Umbilical cord (tissue), 2 donors: ENCODE results near the gene CMSS1. TPM values are rescaled to one million over a fixed set of nuclear protein-coding genes. Genes with fewer than 3 reads are reported as not detected.

Experiments used
- DNase-seq: peaks from one replicate; pipeline ENCODE4 v3.0.0-alpha.2; 2015; ENCODE audit warnings: low spot score
- total RNA-seq: library from RNA; depleted of rRNA; stranded (reverse); fragments of >200 nt; gene quantifications from one replicate; pipeline ENCODE4 v1.2.3, GENCODE V29; 2014; ENCODE audit warnings: low replicate concordance; ENCODE audit not compliant: insufficient read depth

CMSS1 gene
- total RNA-seq, 1 donor from 2014 or later, result 13.7 TPM

DNA sequence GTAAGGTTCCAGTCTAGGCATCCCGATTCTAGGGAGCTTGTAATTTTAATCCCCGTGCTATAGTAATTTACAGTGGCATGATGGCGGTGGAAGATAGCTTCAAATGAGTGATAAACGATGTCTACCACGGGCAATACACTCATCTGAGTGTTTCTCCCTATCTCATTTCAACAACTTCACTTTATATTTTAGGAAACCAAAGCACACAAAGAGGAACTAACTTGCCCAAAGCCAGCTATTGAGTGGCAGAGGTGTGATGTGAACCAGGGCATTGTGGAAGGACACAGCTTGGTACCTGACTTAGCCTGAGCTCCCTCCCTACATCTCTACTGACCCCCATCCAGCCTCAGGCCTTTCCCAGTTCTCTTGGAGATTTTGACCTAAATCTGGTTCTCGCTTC lies 313.6 kb downstream of the CMSS1 start:
- no peak for DNase-seq

DNA sequence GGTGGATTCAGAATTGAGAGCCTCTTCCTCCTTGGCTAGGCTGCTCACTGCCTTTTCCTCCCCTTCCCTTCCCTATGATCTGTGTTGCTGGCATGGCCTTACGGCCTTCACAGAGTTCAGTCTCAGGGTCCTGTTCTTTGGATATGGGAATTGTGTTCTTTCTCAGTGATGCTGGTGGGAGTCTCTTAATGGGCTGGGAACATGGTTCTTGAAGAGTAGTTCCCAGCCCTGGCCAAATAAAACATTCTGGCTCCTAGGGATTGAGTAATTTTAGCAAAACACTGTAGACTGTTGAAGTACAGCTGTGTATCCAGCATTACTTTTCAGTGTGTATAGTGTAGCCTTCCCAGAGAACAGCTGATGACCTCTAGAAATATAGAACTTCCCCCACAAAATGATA lies 319.3 kb downstream of the CMSS1 start:
- DNase-seq, result no peak

DNA sequence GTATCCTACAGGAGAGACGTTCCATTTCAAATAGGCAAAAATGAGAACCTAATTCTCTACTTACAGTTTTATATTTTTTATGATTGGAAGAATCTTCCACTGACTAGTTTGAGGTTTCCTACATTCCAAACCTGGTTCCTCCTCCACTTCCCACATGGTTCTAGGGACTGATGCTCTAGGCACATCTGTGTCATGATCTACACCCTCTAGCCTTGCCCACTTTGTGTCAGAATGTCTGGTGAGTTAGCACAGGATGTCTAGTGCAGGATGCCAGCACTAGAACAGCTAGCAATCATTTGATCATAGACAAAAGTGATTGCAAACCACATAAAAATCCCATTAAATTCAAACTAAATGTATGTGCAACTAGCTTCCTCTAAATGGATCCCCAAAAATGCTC lies 323.3 kb downstream of the CMSS1 start:
- no peak for DNase-seq

DNA sequence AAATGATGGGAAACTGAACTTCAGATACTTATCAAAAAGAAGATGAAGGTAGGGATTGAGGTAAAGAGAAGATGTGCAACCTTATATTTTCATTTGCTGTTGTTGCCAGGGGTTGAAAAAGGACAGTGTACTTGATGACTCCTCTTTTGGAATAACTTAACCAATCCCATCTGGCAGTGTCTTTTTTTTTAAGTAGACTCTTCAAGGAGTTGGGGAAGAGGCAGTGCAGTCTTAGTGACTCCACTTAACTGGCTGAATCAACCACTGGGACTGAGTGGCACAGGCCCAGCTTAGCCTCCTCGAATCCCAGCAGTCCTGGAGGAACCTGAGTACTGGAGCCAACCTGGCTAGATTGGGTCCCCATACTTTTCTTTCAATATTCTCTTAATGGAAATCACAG lies 323.9 kb downstream of the CMSS1 start:
- DNase-seq, result no peak

DNA sequence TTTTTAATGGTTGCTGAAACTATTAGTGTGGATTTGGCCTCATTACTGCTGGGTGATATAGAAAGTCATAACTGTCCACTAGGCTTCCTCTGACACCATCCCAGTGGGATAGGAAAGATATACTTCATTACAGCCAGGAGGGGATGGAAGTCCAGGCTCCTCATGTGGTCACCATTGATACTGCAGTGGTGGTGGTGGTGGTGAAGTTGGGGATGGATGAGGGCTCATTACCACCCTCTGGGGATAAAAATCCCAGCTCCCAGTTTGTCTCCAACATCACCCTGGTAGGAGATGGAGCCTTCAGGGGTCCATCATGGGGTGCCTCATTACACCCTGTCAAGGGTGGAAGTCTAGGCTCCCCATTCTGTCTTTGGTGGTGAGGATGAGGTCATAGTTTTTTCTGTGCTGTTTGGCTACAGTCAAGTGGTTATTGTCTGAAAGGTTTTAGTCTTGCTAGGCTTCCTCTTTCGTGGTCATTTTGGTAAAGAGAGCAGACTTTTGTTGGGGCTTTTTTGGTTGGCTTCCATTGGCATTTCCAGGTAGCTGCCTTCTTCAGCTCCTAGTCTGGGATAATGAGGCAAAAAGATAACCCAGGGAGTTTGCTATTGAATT lies 326.7 kb downstream of the CMSS1 start:
- DNase-seq, result no peak

DNA sequence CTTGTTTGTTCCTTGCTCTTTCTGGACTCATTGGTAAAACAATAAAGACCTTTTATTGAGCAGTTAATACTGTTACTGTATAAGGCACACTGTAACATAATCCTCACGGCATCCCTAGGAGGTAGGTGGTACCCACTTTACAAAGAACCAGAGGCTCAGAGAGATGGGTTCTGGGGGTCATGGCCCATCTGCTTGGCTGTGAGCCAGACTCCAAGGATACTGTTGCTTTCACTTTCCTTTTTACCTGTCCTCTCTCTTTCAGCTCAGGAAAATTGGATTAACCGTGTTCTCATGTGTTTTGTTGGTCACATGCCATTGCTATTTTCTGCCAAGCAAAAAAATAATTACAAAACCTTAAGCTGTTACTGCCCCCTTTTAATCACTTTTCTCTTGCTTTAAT lies 331.5 kb downstream of the CMSS1 start:
- DNase-seq, result no peak

DNA sequence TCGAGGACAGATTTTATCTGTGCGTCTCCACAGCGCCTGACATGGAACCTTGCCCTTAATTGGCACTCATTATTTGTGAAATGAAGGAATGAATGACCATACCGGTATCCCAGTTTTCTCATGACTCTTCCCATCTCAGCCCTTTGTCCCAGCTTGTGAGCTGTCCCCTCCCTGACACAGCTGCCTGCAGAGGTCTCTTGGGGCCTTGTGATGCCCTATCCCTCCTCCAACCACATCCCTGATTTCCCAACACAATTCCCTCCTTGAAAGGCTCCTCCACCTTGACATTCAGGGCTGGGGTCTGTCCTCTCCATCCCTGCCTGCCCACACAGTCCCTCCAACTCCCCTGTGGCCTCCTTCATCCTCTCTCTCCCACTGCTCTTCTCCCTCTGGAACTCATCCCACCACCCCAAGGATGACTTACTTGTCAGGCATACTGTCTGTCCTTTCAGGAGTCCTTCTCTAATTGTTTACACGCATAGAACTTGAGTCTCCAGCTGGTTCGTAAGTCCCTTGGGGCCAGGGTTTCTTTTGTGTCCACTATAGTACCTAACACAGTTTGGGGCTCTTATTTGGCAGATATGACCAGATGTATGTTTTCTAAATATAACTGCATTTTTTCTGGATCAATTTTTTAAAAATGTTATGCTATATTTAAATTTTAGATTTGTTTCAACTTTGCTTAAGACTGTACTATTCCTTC lies 332.2 kb downstream of the CMSS1 start:
- no peak for DNase-seq

DNA sequence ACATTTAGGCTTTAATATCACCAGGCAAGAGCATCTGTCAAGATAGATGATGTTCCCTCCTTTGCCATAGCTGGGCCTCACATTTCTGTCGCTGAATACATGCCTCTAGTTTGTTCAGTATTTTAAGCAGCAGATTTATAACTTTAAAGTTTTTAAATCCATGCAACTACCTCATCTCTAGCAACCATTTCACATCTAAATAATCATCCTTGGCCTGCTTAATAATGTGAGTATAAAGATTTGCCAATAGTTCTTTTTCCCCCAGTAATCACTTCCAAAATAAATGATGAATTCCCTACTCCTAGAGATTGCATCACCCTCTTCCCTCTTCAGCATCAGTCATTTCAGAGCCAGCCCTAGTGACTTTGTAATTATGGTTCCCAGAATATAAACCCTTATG lies 332.8 kb downstream of the CMSS1 start:
- peak; percentile 55 for DNase-seq

DNA sequence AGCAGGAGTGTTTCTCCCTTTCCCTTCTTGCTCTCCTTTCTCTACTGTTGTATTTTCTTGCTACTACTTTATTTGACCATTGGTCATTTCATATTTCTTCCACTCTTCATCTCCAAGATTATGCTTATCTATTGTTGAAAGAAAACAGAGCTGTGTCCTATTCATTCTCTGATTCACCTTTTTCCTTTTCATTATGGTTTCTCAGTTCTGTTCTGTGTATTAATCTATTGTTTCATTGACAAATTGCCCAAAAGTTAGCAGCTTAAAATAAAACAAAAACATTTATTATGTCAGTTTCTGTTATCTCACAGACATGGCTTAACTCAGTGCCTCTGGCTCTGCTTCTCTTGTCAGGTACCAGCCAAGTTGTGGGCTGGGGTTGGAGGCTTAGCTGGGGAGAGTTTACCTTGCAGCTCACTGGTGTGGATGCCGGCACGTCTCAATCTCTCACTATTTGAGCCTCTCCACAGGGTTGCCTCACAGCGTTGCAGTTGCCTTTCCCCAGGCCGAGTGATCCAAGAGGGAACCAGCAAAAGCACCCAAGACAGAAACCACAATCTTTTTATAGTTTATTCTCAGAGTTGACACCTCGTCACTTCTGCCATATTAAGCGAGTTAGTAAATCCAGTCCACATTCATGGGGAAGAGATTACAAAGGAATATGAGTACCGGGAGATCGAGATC lies 333.5 kb downstream of the CMSS1 start:
- DNase-seq, result peak; percentile 49

DNA sequence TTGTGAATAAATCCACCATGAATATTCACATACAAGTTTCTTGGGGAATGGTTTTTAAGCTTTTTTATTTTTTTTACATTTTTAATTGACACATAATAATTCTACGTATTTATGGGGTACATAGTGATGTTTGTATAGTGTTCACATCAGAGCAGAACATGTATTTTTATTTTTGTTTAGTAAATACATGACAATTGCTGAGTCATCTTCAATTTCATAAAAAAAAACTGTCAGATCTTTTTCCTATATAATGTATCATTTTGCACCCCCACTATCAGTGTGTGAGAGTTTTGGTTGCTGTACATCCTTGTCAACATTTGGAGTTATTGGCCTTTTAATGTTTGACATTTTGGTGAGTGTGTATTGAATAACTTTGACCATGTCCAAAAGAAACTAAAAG lies 336.5 kb downstream of the CMSS1 start:
- DNase-seq, result no peak

DNA sequence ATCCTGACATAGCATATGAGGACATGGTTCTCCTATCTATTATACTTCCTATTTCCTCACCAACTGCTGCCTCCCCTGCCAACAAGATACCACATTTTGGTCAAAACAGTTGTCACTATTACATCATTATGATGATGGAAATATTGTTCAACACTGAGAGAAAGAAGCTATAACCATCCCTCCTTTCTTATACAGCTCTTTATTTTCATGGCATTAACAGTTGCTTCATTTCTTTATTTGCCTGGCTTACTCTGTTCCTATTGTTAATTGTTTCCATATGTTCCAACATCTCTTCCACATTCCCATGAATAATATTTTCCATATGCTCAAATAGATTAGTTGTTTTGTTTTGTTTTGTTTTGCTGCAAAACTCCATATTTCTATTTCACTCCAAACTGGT lies 337.5 kb downstream of the CMSS1 start:
- DNase-seq, result no peak

DNA sequence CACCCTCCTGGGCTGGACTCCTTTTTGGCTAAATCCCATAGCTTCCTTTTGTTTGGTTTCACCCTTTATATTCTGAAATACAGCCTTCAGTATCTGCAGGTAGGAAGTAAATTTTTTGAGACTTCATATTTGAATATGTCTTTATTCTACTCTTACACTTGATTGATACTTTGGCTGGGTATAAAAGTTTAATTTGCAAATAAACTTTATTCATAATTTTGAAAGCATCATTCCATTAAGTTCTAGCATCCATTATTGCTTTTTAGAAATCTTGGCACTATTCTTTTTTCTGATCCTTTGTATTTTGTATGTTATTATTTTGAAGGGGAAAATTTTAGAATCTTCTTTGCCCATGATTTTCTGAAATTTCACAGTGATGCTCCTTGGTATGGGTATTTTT lies 337.9 kb downstream of the CMSS1 start:
- DNase-seq, result no peak

DNA sequence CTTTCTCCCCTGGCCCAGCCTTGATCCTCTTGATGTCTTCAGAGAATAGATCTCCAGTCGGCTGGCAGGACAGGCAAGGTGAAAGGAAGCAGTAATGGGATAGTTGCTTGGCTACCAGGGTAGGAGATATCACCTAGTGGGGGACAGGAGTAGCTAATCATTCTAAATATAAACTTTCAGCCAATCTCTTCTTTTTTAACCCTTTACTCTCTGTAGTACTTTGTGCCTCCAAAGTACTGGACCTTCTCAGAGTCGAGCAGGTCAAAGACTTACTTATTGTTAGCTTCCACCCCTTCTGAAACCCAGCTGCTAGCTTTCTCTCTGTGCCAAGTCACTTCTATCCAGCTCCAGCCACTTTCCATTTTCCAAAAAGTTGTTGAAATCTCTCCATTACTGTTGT lies 340.0 kb downstream of the CMSS1 start:
- DNase-seq, result no peak

DNA sequence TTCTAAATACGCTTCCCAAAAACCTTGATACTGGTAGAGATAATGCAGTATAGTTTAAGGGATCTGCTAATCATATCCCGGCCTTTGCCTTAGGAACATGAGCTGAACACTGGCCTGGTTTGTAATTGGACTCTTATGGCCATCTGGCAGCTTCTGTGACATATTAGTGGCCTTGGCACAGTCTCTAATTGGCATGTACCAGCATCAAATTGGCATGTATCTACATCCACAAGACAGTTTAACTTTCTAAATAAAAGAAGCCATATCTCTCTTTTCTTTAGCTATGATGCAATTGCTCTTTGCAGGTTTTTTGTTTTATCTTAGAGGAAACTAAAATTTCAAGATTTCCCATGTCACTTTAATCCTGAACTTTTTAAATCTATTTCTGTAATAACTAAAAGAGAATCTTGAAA lies 341.3 kb downstream of the CMSS1 start:
- no peak for DNase-seq

DNA sequence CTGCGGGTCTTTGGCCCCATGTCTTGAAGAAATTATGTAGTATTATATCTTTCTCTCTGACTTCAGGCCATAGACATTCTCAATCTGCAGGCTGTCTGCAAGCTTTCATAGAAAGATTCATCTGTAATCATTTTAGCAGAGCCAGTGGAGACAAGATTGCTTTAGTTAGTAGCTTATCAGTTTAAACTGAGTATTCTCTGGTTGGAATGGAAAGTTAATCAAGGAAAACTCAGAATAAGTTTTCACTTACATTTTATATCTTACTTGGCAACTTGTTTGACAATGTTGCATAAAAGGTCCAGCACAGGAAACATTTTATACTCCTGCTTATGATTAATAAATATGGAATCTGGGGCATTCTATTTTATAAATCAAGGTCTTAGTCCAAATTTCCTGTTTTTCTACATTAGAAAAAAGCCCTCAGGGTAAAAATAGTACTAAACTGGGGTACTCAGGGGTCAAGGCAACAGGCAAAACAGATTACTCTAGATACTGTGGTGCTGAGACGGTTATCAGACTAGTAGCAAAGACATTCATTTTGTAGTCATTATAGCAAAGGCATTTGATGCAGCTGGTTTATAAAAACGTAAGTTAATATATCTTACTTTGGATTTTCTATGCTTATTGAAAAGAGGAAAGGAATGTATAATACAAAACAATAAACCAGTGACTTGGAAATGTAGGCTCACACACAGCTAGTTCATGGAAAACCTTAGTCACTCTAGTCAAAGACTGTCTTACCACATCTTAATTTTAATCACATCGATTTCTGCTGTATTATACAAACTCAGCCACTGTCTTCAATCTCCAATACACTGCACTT lies 341.9 kb downstream of the CMSS1 start:
- peak; percentile 88 for DNase-seq

DNA sequence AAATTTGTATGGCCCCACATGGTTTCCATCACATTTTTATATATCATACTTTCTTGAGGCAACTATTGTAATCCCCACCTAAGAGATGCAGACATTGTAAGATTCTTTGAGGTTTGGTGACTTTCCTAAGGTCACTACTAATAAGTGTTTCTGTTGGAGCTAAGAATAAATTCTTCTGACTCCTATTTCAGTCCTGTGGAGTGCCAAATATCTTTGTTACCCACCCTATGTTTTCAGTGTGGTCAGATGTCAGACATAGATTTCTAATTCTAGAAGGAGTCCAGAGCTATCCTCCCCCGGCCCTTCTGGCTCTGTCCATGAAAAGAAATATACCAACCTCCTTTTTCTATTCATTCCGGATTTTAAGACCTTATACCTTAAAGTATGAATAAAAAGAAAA lies 342.9 kb downstream of the CMSS1 start:
- DNase-seq, result no peak

DNA sequence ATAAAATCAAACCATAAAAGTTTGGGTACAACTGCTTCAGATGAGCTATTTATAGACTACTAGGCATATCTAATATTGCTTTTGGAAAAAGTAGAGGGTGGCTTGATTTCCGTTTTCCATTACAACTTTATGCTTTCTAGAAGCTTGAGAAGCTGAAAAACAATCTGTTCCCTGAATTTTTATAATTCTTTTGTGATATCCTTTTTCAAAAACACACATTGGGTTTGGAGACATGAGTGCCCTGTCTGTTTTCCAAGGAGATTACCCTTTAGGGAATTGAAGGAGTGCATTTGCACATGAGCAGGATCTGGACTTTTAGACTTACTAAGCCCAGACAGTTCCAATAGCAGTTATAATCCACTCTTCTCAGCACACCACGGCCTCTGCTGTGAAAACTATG lies 346.1 kb downstream of the CMSS1 start:
- DNase-seq, result peak; percentile 65

DNA sequence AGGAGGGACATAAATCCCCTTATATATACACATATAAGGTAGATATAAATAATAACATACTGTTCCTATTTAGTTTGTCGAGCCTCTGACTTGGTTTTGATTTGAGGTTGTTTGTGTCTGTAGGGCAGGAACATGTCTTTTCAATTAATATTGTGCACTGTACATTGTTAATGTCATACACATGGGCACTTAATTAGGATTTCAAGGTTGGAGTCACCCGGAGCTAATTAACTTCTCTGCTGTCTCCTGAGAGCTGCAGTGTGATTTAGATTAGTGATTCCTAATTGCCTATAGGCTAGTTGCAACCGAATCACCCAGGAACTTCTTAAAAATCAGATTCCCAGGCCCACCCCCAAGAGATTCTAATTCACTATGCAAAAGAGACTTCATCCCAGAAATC lies 347.1 kb downstream of the CMSS1 start:
- no peak for DNase-seq

DNA sequence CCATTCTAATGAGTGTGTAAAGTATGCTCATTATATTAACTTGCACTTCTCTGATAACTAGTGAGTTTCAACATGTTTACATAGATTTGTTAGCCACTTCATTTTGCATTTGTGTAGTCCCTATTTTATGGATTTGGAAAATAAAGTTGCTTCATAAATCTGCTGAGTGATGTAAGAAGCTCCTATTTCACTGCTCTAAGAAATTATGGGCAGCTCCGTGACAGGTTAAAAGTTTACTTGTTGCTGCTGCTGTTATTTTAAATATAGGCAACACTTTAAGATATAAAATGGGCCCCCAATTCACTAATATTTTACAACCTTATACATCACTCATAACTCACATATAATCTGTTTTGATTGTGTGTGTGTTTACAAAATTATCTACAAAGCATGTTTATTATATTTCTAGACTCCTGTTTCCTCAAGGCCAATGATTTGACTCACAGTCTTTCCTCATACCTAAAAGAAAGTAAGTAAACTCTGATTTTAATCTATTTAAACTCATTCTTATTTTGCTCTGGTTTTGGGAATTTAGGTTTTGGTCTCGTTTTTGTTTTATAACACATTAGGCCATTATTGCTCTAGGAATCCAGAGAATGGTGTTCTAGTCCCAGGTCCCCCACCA lies 348.4 kb downstream of the CMSS1 start:
- no peak for DNase-seq

DNA sequence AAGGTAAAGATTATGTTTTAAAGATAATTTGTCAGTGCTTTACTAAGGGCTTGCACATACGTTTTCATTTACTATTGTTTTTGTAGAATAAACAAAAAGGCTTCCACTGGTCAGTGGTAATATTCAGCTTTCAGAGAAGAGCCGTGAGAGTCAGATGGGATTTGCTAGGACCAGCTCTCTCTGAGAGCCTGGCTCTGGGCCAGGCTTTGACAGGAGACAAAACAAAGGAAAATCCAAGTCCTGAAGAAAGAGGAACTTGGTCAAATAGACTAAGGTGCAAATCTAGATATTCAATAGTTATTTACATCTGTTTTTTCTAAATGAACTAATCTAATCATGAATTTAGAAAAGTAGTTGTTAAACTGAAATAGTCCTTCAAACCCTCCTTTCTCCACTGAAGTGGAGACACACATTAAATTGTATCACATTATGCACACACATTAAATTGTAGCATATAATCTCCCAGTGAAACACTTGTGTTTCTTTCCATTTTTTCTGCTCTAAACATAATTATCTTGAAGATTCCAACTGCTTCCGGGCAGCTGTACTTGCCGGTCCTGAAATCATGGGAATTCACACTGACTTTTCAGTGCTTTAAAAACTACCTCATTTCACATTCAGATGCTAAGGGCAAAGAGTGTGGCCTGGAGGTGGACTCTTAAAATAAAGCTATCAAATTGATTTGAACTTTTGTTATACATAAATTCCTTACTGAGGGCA lies 351.7 kb downstream of the CMSS1 start:
- DNase-seq, result no peak

DNA sequence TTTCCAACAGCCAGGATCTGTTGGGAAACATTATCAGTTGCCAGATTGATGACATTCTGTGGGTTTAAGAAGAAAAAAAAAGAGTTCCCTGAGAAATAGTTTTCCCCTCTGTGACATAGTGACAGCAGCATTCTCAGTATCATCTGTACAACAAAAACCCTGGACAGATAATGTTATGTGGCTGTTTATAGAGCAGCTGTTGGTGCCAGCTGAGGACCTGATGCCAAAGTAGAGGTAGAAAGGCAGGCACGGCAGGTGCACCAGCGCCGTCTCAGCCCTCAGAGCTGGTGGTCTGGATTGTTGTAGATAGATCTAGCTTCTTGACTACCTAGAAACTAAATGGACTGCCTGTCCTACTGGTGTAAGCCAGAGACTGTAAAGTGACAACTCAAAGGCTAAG lies 352.8 kb downstream of the CMSS1 start:
- DNase-seq, result no peak
